GM21447 (cell line): ENCODE data around the gene SMIM35.
"Not testable (repeated sequence)": the region's sequence is repeated elsewhere in the genome, so short reads cannot be mapped to it uniquely, and the experiment has no call there.

Source experiments
- ATAC-seq: cut with Tn5 transposase; IDR thresholded peaks from one replicate; pipeline ENCODE4 v1.9.1; 2021; ENCODE audit not compliant: unreplicated experiment

SMIM35 gene

GRCh38 chr11:117992136-117992535 is 94.6 kb downstream of the SMIM35 start:
- ATAC-seq: no peak

- no peak for ATAC-seq
These were observed 97.2 kb downstream of the SMIM35 start for GRCh38 chr11:117989351-117990102.

- ATAC-seq: peak; percentile 50
These were observed 99.7 kb downstream of the SMIM35 start for GRCh38 chr11:117986981-117987574.

GRCh38 chr11:117985953-117986887 is 100.5 kb downstream of the SMIM35 start, which contains the start of gene IL10RA:
Gene IL10RA (plus strand): TSS chr11:117986394. CDS start chr11:117986468, 74 bp downstream.
- peak; percentile 82 for ATAC-seq

- no peak for ATAC-seq
These were observed 102.3 kb downstream of the SMIM35 start for GRCh38 chr11:117984476-117984875.

GRCh38 chr11:117983163-117983475 is 103.6 kb downstream of the SMIM35 start:
- ATAC-seq: no peak

- no peak for ATAC-seq
These were observed 106.0 kb downstream of the SMIM35 start for GRCh38 chr11:117980720-117981119.

- ATAC-seq: no peak
These were observed 106.5 kb downstream of the SMIM35 start for GRCh38 chr11:117980280-117980679.

- peak; percentile 76 for ATAC-seq
These were observed 107.1 kb downstream of the SMIM35 start for GRCh38 chr11:117979481-117980211.

- no peak for ATAC-seq
These were observed 107.8 kb downstream of the SMIM35 start for GRCh38 chr11:117978991-117979390.

- not testable (repeated sequence) for ATAC-seq
These were observed 108.4 kb downstream of the SMIM35 start for GRCh38 chr11:117978291-117978910.

GRCh38 chr11:117977612-117978264 is 109.0 kb downstream of the SMIM35 start:
- not testable (repeated sequence) for ATAC-seq

- no peak for ATAC-seq
These were observed 109.7 kb downstream of the SMIM35 start for GRCh38 chr11:117977029-117977428.

- no peak for ATAC-seq
These were observed 110.3 kb downstream of the SMIM35 start for GRCh38 chr11:117976445-117976844.

GRCh38 chr11:117973503-117973860 is 113.3 kb downstream of the SMIM35 start:
- ATAC-seq: no peak

- ATAC-seq: no peak
These were observed 113.9 kb downstream of the SMIM35 start for GRCh38 chr11:117972629-117973502.

- ATAC-seq: no peak
These were observed 114.7 kb downstream of the SMIM35 start for GRCh38 chr11:117972044-117972443.

- ATAC-seq: no peak
These were observed 116.3 kb downstream of the SMIM35 start for GRCh38 chr11:117970400-117971024.
